ENCODE results near the gene QRSL1.
"Not testable (repeated sequence)": the region's sequence is repeated elsewhere in the genome, so short reads cannot be mapped to it uniquely, and the experiment has no call there.

QRSL1 gene

GRCh38 chr6:106677282-106677681, 47.9 kb downstream of the QRSL1 start:
- no peak for DNase-seq (ENCODE audit: low read depth in 2 of 2)

- no peak for DNase-seq (ENCODE audit: low read depth in 2 of 2)
Observed at GRCh38 chr6:106684011-106684410, 54.6 kb downstream of the QRSL1 start.

GRCh38 chr6:106685833-106686232, 56.5 kb downstream of the QRSL1 start:
- no peak for DNase-seq (ENCODE audit: low read depth in 2 of 2)

GRCh38 chr6:106688177-106688951, 59.0 kb downstream of the QRSL1 start:
- no peak for DNase-seq (ENCODE audit: low read depth in 2 of 2)

- DNase-seq (ENCODE audit: low read depth in 2 of 2), result no peak
Observed at GRCh38 chr6:106692112-106692818, 62.9 kb downstream of the QRSL1 start.

DNA sequence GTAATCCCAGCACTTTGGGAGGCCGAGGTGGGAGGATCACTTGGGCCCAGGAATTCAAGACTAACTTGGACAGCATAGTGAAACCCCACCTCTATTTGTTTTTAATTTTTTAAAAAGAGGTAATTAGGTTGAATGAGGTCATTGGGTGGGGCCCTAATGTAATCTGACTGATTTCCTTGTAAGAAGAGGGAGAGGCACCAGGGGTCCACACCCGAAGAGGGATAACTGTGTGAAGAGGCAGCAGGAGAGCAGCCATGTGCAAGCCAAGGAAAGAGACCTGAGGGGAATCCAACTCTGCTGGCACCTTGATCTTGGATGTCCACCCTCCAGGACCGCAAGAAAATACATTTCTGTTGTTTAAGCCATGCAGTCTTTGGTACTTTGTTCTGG, 63.4 kb downstream of the QRSL1 start:
- DNase-seq (ENCODE audit: low read depth in 2 of 2), result no peak

DNA sequence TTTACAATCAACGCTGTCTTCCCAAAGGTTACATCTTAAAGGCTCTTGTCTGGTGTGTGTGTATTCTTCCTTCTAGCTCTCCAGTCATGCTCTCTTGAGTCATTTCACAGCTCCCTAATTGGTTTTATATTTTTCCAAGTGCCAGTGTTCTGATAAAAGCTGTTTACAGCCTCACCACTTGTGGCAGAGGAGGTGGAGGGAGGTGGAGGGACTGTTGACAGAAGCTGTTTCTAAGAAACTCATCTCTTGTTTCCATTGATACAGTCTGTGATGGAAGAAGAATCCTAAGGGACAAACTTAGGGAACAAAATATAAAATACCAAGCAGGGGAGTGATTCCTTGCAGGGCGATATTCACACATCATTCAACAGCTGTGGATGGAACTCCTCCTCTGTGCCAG, 64.0 kb downstream of the QRSL1 start:
- DNase-seq (ENCODE audit: low read depth in 2 of 2), result no peak

DNA sequence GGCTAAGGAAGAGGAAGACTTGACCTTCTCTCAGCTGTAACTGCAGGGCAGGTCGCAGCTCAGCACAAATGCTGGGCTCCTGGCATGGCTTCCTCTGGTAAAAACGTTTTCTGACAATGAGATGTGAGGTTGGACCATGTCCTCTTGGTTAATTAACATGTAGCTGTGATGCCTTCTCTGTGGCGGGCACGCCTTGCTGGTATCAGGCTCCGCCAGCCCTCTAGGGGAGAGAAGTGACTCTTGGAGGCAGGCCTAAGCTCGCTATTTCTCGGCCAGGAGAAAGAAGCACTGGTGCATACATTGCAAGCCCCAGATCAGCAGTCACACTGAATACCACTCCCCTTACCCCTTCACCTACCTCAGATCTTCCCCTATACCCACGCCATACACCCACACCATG, 65.0 kb downstream of the QRSL1 start:
- DNase-seq (ENCODE audit: low read depth in 2 of 2), result no peak

DNA sequence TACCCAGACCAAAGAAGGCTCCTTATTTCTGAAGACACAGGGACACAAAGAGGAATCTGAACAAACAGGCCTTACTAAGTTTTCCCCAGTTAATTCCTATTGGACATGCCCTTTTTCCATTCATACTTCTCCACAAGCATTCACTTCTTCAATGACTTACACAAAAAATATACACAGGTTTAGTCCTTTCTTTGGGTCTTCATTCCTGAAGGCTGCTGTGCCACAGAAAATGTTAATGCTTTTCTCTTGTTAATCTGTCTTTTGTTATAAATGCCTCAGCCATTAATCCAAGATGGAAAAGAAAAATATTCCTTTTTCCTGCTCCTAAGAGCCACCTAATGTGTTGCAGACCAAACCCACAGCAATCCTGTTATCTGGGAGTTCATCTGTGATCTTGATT, 71.2 kb downstream of the QRSL1 start:
- no peak for DNase-seq (ENCODE audit: low read depth in 2 of 2)

DNA sequence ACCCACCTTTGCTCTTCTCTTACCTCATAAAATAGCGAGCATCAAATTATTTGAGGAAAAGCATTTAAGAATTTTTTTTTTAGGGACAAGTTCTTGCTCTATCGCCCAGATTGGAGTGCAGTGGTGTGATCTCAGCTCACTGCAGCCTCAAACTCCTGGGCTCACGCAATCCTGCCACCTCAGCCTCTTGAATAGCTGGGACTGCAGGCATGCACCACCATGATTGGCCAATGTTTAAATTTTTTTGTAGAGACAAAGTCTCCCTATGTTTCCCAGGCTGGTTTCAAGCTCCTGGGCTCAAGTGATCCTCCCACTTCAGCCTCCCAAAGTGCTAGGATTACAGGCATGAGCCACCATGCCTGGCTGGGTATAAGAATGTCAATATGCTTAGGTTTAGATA, 71.8 kb downstream of the QRSL1 start:
- DNase-seq (ENCODE audit: low read depth in 2 of 2), result not testable (repeated sequence)

- DNase-seq (ENCODE audit: low read depth in 2 of 2), result no peak
Observed at GRCh38 chr6:106702046-106702445, 72.7 kb downstream of the QRSL1 start.

GRCh38 chr6:106702451-106703110, 73.2 kb downstream of the QRSL1 start:
- no peak for DNase-seq (ENCODE audit: low read depth in 2 of 2)

DNA sequence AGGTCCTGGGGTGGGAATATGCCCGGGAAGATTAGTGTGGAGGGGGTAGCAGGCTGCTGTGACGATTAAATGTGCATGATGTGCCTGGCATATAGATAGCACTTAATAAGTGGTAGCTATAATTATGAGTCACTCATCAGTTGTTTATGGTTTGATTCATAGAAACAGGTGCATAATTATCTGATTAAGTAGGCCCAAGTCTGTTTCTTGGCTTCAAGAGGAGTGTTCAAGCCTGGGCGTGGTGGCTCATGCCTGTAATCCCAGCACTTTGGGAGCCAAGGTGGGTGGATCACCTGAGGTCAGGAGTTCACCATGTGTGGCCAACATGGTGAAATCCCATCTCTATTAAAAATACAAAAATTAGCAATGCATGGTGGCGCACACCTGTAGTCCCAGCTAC, 74.9 kb downstream of the QRSL1 start:
- DNase-seq (ENCODE audit: low read depth in 2 of 2), result no peak

DNA sequence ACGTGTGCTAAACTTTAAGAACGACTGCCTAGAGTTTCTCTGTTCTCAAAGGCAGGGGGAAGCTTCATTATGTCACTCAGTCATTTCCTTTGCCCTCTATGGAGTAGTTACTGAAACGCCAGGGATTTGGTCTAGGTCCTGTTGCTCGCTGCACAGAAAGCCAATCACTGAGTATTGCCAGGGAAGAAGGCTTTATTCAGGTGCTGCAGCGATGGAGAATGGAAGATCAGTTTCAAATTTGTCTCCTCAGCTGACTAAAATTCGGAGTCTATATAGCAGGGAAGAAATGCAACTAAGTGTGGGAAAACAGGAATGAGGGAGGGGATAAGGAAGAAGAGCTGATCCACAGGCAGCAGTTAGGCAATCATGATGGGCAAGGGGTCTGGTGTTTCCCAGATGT, 75.8 kb downstream of the QRSL1 start:
- DNase-seq (ENCODE audit: low read depth in 2 of 2), result no peak

DNA sequence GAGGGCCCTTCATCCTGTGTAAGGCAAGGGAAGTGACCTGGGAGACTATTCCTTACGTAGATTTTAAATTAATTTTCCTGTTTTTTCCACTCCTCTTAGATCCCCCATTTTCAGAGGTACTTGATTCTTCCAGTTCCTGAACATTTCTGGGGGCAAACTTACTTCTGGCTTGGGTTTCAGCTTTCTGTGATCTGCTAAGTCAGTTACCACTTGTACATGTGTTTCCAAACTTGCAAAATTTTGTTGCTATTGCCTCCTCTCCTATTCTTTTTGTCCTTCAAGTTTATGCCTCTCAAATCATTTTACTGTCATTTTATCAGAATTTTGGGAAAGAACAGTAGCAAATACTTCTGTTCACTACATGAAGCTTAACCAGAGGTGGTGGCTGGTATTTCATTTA, 81.2 kb downstream of the QRSL1 start:
- no peak for DNase-seq (ENCODE audit: low read depth in 2 of 2)

DNA sequence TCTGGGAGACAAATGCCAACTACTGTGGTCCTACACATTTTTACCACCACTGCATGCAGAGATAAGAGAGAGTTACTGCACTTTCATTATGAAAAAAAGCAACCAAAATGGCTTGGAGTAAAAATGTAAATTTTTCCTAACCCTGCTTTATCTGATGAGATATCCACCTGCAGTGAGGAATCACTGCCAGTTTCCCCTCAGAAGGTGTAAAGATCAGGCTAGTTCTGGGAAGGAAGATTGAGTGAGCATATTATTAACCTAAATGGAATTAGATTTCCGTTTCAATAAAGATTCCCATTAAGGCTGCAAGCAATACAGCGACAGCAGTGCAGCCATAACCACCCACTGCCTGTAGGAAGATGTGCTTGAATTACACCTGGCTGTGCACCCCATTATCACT, 84.9 kb downstream of the QRSL1 start:
- no peak for DNase-seq (ENCODE audit: low read depth in 2 of 2)

- no peak for DNase-seq (ENCODE audit: low read depth in 2 of 2)
Observed at GRCh38 chr6:106715922-106716321, 86.5 kb downstream of the QRSL1 start.

GRCh38 chr6:106716966-106717365, 87.6 kb downstream of the QRSL1 start:
- DNase-seq (ENCODE audit: low read depth in 2 of 2), result no peak
